ENCODE data around the gene AAGAB. TPM values are rescaled to one million over a fixed set of nuclear protein-coding genes. Genes with fewer than 3 reads are reported as not detected.

AAGAB gene
- total RNA-seq, 1 experiment from 2014 or later: 118 TPM

GRCh38 chr15:67180035-67180434 lies 74.4 kb downstream of the AAGAB start:
- no peak for DNase-seq (ENCODE audit: low spot score)
- in situ Hi-C loops (cut with HindIII; ENCODE audit: low sequenced_read_pairs): no loop called here

GRCh38 chr15:67179411-67179995 lies 75.0 kb downstream of the AAGAB start:
- in situ Hi-C loops (cut with HindIII; ENCODE audit: low sequenced_read_pairs): no loop called here

GRCh38 chr15:67178569-67179210 lies 75.8 kb downstream of the AAGAB start:
- in situ Hi-C loops (cut with HindIII; ENCODE audit: low sequenced_read_pairs): no loop called here
- no peak for DNase-seq (ENCODE audit: low spot score)

More at GRCh38 chr15:67179411-67179995, 75.0 kb downstream of the AAGAB start:
- no peak for DNase-seq (ENCODE audit: low spot score)

- in situ Hi-C loops (cut with HindIII; ENCODE audit: low sequenced_read_pairs): no loop called here
- DNase-seq (ENCODE audit: low spot score): no peak
Measured at GRCh38 chr15:67177752-67178151, 76.7 kb downstream of the AAGAB start.

- DNase-seq (ENCODE audit: low spot score): no peak
- in situ Hi-C loops (cut with HindIII; ENCODE audit: low sequenced_read_pairs): no loop called here
Measured at GRCh38 chr15:67176195-67176971, 78.1 kb downstream of the AAGAB start.

GRCh38 chr15:67175643-67176071 lies 78.8 kb downstream of the AAGAB start:
- in situ Hi-C loops (cut with HindIII; ENCODE audit: low sequenced_read_pairs): no loop called here
- DNase-seq (ENCODE audit: low spot score): no peak

GRCh38 chr15:67174864-67175573 lies 79.4 kb downstream of the AAGAB start:
- in situ Hi-C loops (cut with HindIII; ENCODE audit: low sequenced_read_pairs): no loop called here
- no peak for DNase-seq (ENCODE audit: low spot score)

GRCh38 chr15:67174446-67174845 lies 80.0 kb downstream of the AAGAB start:
- no peak for DNase-seq (ENCODE audit: low spot score)
- in situ Hi-C loops (cut with HindIII; ENCODE audit: low sequenced_read_pairs): no loop called here

GRCh38 chr15:67173786-67174185 lies 80.7 kb downstream of the AAGAB start:
- in situ Hi-C loops (cut with HindIII; ENCODE audit: low sequenced_read_pairs): no loop called here
- no peak for DNase-seq (ENCODE audit: low spot score)

- in situ Hi-C loops (cut with HindIII; ENCODE audit: low sequenced_read_pairs): no loop called here
- no peak for DNase-seq (ENCODE audit: low spot score)
Measured at GRCh38 chr15:67173005-67173404, 81.5 kb downstream of the AAGAB start.

GRCh38 chr15:67172172-67172571 lies 82.3 kb downstream of the AAGAB start:
- no peak for DNase-seq (ENCODE audit: low spot score)
- in situ Hi-C loops (cut with HindIII; ENCODE audit: low sequenced_read_pairs): no loop called here

- no peak for DNase-seq (ENCODE audit: low spot score)
- in situ Hi-C loops (cut with HindIII; ENCODE audit: low sequenced_read_pairs): no loop called here
Measured at GRCh38 chr15:67171471-67171870, 83.0 kb downstream of the AAGAB start.

GRCh38 chr15:67170143-67170925 lies 84.1 kb downstream of the AAGAB start:
- no peak for DNase-seq (ENCODE audit: low spot score)
- in situ Hi-C loops (cut with HindIII; ENCODE audit: low sequenced_read_pairs): no loop called here

- in situ Hi-C loops (cut with HindIII; ENCODE audit: low sequenced_read_pairs): no loop called here
Measured at GRCh38 chr15:67168694-67169093, 85.8 kb downstream of the AAGAB start.

GRCh38 chr15:67167091-67167490 lies 87.4 kb downstream of the AAGAB start:
- DNase-seq (ENCODE audit: low spot score): no peak
- in situ Hi-C loops (cut with HindIII; ENCODE audit: low sequenced_read_pairs): no loop called here

More at GRCh38 chr15:67168694-67169093, 85.8 kb downstream of the AAGAB start:
- DNase-seq (ENCODE audit: low spot score): no peak

- no peak for DNase-seq (ENCODE audit: low spot score)
- in situ Hi-C loops (cut with HindIII; ENCODE audit: low sequenced_read_pairs): no loop called here
Measured at GRCh38 chr15:67166280-67167009, 88.0 kb downstream of the AAGAB start.

- in situ Hi-C loops (cut with HindIII; ENCODE audit: low sequenced_read_pairs): no loop called here
- DNase-seq (ENCODE audit: low spot score): no peak
Measured at GRCh38 chr15:67165254-67166253, 88.9 kb downstream of the AAGAB start.
